ENCODE data around the gene RBCK1.

RBCK1 gene

GRCh38 chr20:396252-396618 is 11.9 kb upstream of the RBCK1 start:
- no peak overlapping the region for H3K27ac ChIP-seq
- H3K27me3 ChIP-seq (ENCODE audit: control insufficient read depth, insufficient read depth, low read length): no peaks in the 10 kb centered on the region
- peaks cover 10% of the 10 kb centered on the region for H3K4me1 ChIP-seq
- no peak overlapping the region for H3K9ac ChIP-seq
- no peak overlapping the region for H3K4me2 ChIP-seq (ENCODE audit: low read length)
- H3K9me3 ChIP-seq (ENCODE audit: control insufficient read depth, low read length): no peaks in the 10 kb centered on the region
- no peak for TF ChIP-seq CTCF (IDR thresholded peaks at IDR 0.05)
- no peaks in the 10 kb centered on the region for H3K79me2 ChIP-seq
- no peaks in the 10 kb centered on the region for H3K36me3 ChIP-seq (ENCODE audit: control insufficient read depth, insufficient read depth, low read length)
- H2AFZ ChIP-seq: no peak overlapping the region
- H3K4me3 ChIP-seq (ENCODE audit: low read depth, low read length): no peak overlapping the region

GRCh38 chr20:396619-397431 is 11.3 kb upstream of the RBCK1 start:
- H3K4me1 ChIP-seq: peaks cover 10% of the 10 kb centered on the region
- no peaks in the 10 kb centered on the region for H3K36me3 ChIP-seq (ENCODE audit: control insufficient read depth, insufficient read depth, low read length)
- H3K27ac ChIP-seq: no peak overlapping the region
- H3K9ac ChIP-seq: no peak overlapping the region
- no peak for TF ChIP-seq CTCF (IDR thresholded peaks at IDR 0.05)
- no peaks in the 10 kb centered on the region for H3K79me2 ChIP-seq
- H2AFZ ChIP-seq: no peak overlapping the region
- no peak overlapping the region for H3K4me3 ChIP-seq (ENCODE audit: low read depth, low read length)
- H3K27me3 ChIP-seq (ENCODE audit: control insufficient read depth, insufficient read depth, low read length): no peaks in the 10 kb centered on the region
- H3K4me2 ChIP-seq (ENCODE audit: low read length): no peak overlapping the region
- H3K9me3 ChIP-seq (ENCODE audit: control insufficient read depth, low read length): no peaks in the 10 kb centered on the region

GRCh38 chr20:397432-398237 is 10.5 kb upstream of the RBCK1 start:
- no peaks in the 10 kb centered on the region for H3K79me2 ChIP-seq
- no peak overlapping the region for H3K4me2 ChIP-seq (ENCODE audit: low read length)
- H3K9me3 ChIP-seq (ENCODE audit: control insufficient read depth, low read length): no peaks in the 10 kb centered on the region
- no peaks in the 10 kb centered on the region for H3K36me3 ChIP-seq (ENCODE audit: control insufficient read depth, insufficient read depth, low read length)
- no peak overlapping the region for H3K9ac ChIP-seq
- no peaks in the 10 kb centered on the region for H3K27me3 ChIP-seq (ENCODE audit: control insufficient read depth, insufficient read depth, low read length)
- TF ChIP-seq CTCF (IDR thresholded peaks at IDR 0.05): no peak
- H3K27ac ChIP-seq: no peak overlapping the region
- no peak overlapping the region for H3K4me3 ChIP-seq (ENCODE audit: low read depth, low read length)
- peaks cover 10% of the 10 kb centered on the region for H3K4me1 ChIP-seq
- H2AFZ ChIP-seq: no peak overlapping the region

GRCh38 chr20:399182-399707 is 8.9 kb upstream of the RBCK1 start:
- no peak overlapping the region for H3K4me2 ChIP-seq (ENCODE audit: low read length)
- no peak overlapping the region for H3K9ac ChIP-seq
- H3K36me3 ChIP-seq (ENCODE audit: control insufficient read depth, insufficient read depth, low read length): no peaks in the 10 kb centered on the region
- no peaks in the 10 kb centered on the region for H3K79me2 ChIP-seq
- no peaks in the 10 kb centered on the region for H3K27me3 ChIP-seq (ENCODE audit: control insufficient read depth, insufficient read depth, low read length)
- H2AFZ ChIP-seq: no peak overlapping the region
- peaks cover 10% of the 10 kb centered on the region for H3K4me1 ChIP-seq
- H3K27ac ChIP-seq: no peak overlapping the region
- no peak for TF ChIP-seq CTCF (IDR thresholded peaks at IDR 0.05)
- no peaks in the 10 kb centered on the region for H3K9me3 ChIP-seq (ENCODE audit: control insufficient read depth, low read length)
- no peak overlapping the region for H3K4me3 ChIP-seq (ENCODE audit: low read depth, low read length)

Measured in parathyroid adenoma (tissue), 2 donors.